ENCODE measurements around the gene RBAK.
"Not testable (repeated sequence)": the region's sequence is repeated elsewhere in the genome, so short reads cannot be mapped to it uniquely, and the experiment has no call there.

The RBAK gene

GRCh38 chr7:5045558-5046396 lies at the start of gene RBAK:
Gene RBAK (plus strand): TSS chr7:5045860. CDS start chr7:5048077, 2,217 bp downstream.
- DNase-seq (ENCODE audit: low read depth), result peak; percentile 84
- peak within 1 kb of the TSS; percentile 78 for H3K4me3 ChIP-seq (ENCODE audit: low read depth, low read length)

- no peak for DNase-seq (ENCODE audit: low read depth)
- no peak overlapping the region for H3K4me3 ChIP-seq (ENCODE audit: low read depth, low read length)
Measured at GRCh38 chr7:4996696-4997222, 48.9 kb upstream of the RBAK start.

- no peak for DNase-seq (ENCODE audit: low read depth)
Measured at GRCh38 chr7:4998244-4998643, 47.4 kb upstream of the RBAK start.

GRCh38 chr7:4998910-4999309 lies 46.8 kb upstream of the RBAK start:
- no peak overlapping the region for H3K4me3 ChIP-seq (ENCODE audit: low read depth, low read length)
- no peak for DNase-seq (ENCODE audit: low read depth)

More at GRCh38 chr7:4998244-4998643, 47.4 kb upstream of the RBAK start:
- H3K4me3 ChIP-seq (ENCODE audit: low read depth, low read length), result no peak overlapping the region

- H3K4me3 ChIP-seq (ENCODE audit: low read depth, low read length), result no peak overlapping the region
Measured at GRCh38 chr7:4999369-4999950, 46.2 kb upstream of the RBAK start.

GRCh38 chr7:5001003-5001402 lies 44.7 kb upstream of the RBAK start:
- no peak for DNase-seq (ENCODE audit: low read depth)
- H3K4me3 ChIP-seq (ENCODE audit: low read depth, low read length), result no peak overlapping the region

More at GRCh38 chr7:4999369-4999950, 46.2 kb upstream of the RBAK start:
- no peak for DNase-seq (ENCODE audit: low read depth)

- H3K4me3 ChIP-seq (ENCODE audit: low read depth, low read length), result no peak overlapping the region
- DNase-seq (ENCODE audit: low read depth), result no peak
Measured at GRCh38 chr7:5001911-5002310, 43.7 kb upstream of the RBAK start.

- no peak for DNase-seq (ENCODE audit: low read depth)
- H3K4me3 ChIP-seq (ENCODE audit: low read depth, low read length), result no peak overlapping the region
Measured at GRCh38 chr7:5005066-5005465, 40.6 kb upstream of the RBAK start.

GRCh38 chr7:5012985-5013384 lies 32.7 kb upstream of the RBAK start:
- H3K4me3 ChIP-seq (ENCODE audit: low read depth, low read length), result no peak overlapping the region
- no peak for DNase-seq (ENCODE audit: low read depth)

GRCh38 chr7:5015936-5016335 lies 29.7 kb upstream of the RBAK start:
- H3K4me3 ChIP-seq (ENCODE audit: low read depth, low read length); DNase-seq (ENCODE audit: low read depth): not testable (repeated sequence)

GRCh38 chr7:5017626-5018025 lies 28.0 kb upstream of the RBAK start:
- not testable (repeated sequence) for DNase-seq (ENCODE audit: low read depth); H3K4me3 ChIP-seq (ENCODE audit: low read depth, low read length)

- no peak for DNase-seq (ENCODE audit: low read depth)
- no peak overlapping the region for H3K4me3 ChIP-seq (ENCODE audit: low read depth, low read length)
Measured at GRCh38 chr7:5020098-5020497, 25.6 kb upstream of the RBAK start.

- not testable (repeated sequence) for H3K4me3 ChIP-seq (ENCODE audit: low read depth, low read length); DNase-seq (ENCODE audit: low read depth)
Measured at GRCh38 chr7:5020976-5021550, 24.6 kb upstream of the RBAK start.

GRCh38 chr7:5023626-5024025 lies 22.0 kb upstream of the RBAK start:
- not testable (repeated sequence) for DNase-seq (ENCODE audit: low read depth); H3K4me3 ChIP-seq (ENCODE audit: low read depth, low read length)

GRCh38 chr7:5027796-5028410 lies 17.8 kb upstream of the RBAK start:
- not testable (repeated sequence) for H3K4me3 ChIP-seq (ENCODE audit: low read depth, low read length); DNase-seq (ENCODE audit: low read depth)

- not testable (repeated sequence) for DNase-seq (ENCODE audit: low read depth); H3K4me3 ChIP-seq (ENCODE audit: low read depth, low read length)
Measured at GRCh38 chr7:5033186-5033585, 12.5 kb upstream of the RBAK start.

GRCh38 chr7:5035276-5035675 lies 10.4 kb upstream of the RBAK start:
- no peak overlapping the region for H3K4me3 ChIP-seq (ENCODE audit: low read depth, low read length)
- DNase-seq (ENCODE audit: low read depth), result no peak

- no peak for DNase-seq (ENCODE audit: low read depth)
- no peak overlapping the region for H3K4me3 ChIP-seq (ENCODE audit: low read depth, low read length)
Measured at GRCh38 chr7:5036446-5036845, 9.2 kb upstream of the RBAK start.

GRCh38 chr7:5041047-5041446 lies 4.6 kb upstream of the RBAK start:
- DNase-seq (ENCODE audit: low read depth), result no peak
- H3K4me3 ChIP-seq (ENCODE audit: low read depth, low read length), result no peak overlapping the region

GRCh38 chr7:5043661-5044060 lies 2.0 kb upstream of the RBAK start:
- no peak overlapping the region for H3K4me3 ChIP-seq (ENCODE audit: low read depth, low read length)
- DNase-seq (ENCODE audit: low read depth), result no peak

Data from skeletal muscle cell (primary cell).